Activated CD4-positive, alpha-beta T cell treated with anti-CD3 and anti-CD28 coated beads, Interleukin-10, Interleukin-2, amounts not matched to agents 100 ng/mL and 50 ng/mL, durations not matched to agents 16 hours and 8 hours (primary cell): Measurements from ENCODE around the gene CD79B.
"Not testable (repeated sequence)": the region's sequence is repeated elsewhere in the genome, so short reads cannot be mapped to it uniquely, and the experiment has no call there.

ENCODE experiments used
- DNase-seq: peaks from one replicate; pipeline ENCODE4 v3.0.0-alpha.2; 2020

The CD79B gene

DNA sequence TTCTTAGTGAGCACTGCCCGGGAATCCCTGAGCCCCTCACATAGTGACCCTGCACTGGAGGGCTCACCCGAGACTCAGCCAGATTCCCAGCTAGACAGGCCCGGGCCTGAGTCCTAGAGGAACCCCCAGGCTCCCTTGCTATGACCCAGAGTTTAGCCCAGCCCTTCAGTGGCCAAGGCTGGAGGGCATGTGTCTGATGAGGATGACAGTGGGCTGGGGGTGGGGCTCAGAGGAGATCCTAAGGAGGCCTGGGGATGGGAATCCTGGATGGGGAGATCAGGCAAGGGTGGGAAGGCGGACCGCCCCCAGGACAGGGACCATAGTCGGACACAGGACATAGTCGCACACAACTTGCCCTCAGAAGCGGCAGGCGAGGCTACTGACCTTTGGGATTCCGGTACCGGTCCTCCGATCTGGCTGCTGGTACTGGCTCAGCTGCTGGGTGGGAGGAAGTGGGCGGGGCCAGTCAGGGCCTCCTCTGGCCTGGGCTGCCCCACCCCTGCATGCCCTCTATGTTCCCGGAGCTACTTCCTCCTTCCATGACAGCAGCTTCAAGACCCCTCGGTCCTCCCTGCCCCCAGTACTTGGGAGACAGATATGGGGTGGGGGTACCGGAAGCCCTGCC, 1.1 kb downstream of the CD79B start:
- peak; percentile 71 for DNase-seq

- no peak for DNase-seq
These were observed 2.0 kb downstream of the CD79B start for GRCh38 chr17:63929860-63930766.

DNA sequence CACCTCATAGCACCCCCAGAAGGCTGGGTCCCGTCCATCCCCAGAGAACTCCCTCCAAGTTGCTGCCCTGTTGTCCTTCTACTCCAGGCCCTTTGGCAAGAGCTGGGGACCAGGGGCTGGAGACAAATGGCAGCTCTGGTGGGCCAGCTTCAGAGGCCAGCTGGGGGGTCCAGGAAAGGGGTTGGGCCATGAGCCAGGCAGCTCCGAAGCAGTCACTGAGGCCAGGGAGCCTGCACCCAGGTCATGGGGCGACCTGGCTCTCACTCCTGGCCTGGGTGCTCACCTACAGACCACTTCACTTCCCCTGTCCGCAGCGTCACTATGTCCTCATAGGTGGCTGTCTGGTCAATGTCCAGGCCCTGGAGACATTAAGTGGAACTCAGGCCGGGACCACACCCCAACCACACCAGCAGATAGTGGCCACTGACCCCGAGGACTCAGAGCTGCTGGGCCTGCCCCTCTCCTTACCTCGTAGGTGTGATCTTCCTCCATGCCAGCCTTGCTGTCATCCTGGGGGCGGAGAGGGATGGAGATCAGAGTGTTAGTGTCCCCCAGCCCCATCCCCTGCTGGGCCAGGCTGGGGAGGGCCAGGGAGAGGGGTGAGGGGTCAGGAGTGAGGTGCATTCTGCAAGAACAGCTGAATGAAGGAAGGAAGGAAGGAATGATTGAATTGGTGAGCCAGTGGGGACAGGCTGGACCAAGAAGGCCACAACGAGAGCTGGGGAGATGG, 3.0 kb downstream of the CD79B start:
- no peak for DNase-seq

GRCh38 chr17:63928172-63928666, 3.9 kb downstream of the CD79B start:
- no peak for DNase-seq

- no peak for DNase-seq
These were observed 4.5 kb downstream of the CD79B start for GRCh38 chr17:63927464-63928171.

DNA sequence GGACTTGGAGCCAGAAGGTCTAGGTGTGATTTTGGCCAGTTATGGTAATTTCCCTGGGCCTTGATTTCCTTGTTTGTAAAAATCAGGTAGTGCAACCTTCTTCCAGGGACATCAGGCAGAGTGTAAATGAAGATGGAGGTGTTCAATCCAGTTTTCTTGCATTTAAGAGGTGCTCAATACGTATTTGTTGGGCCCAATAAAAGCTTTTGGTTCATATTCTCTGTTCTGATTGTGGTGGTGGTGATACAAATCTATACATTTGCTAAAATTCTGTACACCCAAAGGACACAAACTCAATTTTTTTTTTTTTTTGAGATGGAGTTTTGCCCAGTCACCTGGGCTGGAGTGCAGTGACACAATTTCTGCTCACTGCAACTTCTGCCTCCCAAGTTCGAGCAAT, 6.0 kb downstream of the CD79B start:
- DNase-seq = no peak

DNA sequence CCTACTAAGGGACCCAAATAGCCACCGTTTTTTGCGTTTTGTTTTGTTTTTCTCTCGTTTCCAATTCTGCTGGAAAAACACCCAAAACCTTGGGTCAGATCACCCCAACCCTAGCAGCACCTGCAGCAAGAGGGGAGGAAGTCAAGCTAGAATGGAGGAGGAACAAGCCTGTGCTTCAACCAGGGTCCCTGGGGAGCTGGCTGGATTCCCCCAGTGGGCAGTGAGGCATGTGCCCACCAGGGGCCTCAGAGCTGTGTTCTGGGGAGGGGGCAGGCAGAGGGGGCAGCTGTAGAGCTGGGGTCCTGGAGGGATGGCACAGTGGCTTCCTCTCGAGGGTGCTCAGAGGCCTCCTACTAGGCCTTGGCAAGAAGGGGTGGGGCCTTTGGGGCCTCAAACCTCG, 6.5 kb downstream of the CD79B start:
- no peak for DNase-seq

GRCh38 chr17:63922402-63922801, 9.7 kb downstream of the CD79B start:
- not testable (repeated sequence) for DNase-seq

- not testable (repeated sequence) for DNase-seq
These were observed 11.4 kb downstream of the CD79B start for GRCh38 chr17:63920779-63921178.

DNA sequence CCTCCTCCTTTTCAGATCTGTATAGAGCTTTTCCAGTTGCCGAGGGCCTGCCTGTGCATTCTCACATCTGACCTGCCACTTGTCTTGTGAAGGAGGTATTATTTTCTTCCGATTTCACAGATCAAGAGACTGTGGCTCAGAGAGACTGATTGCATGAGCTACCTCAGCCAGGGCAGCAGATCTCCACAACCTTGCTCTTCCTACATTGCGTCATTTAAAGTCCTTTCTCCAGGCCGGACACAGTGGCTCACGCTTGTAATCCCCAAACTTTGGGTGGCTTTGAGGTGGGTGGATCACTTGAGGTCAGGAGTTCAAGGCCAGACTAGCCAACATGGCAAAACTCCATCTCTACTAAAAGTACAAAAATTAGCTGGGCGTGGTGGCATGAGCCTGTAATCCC, 12.1 kb downstream of the CD79B start:
- DNase-seq = not testable (repeated sequence)

DNA sequence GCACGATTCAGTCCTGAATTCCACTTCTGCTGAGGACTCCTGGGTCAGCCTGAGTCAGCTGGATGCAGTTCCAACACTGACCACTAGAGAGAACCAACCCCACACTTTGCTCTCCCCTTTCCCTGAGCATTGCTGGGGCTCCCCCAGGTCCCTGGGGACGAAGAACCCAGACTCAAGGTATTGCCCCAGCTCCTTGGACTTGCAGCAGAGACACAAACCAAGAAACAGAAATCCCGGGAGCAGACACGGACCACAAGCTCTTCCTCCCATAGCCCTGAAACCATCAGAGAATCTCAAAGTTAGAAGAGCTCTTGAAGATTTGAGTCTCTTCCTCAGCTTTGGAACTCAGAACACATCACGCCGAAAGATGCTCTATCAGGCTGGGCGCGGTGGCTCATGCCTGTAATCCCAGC, 12.8 kb downstream of the CD79B start:
- peak; percentile 78 for DNase-seq

GRCh38 chr17:63918789-63919305, 13.3 kb downstream of the CD79B start, which contains the start of gene GH1:
TSS of gene GH1 (minus strand) at chr17:63918839. CDS start at chr17:63918776, 63 bp downstream.
- not testable (repeated sequence) for DNase-seq

DNA sequence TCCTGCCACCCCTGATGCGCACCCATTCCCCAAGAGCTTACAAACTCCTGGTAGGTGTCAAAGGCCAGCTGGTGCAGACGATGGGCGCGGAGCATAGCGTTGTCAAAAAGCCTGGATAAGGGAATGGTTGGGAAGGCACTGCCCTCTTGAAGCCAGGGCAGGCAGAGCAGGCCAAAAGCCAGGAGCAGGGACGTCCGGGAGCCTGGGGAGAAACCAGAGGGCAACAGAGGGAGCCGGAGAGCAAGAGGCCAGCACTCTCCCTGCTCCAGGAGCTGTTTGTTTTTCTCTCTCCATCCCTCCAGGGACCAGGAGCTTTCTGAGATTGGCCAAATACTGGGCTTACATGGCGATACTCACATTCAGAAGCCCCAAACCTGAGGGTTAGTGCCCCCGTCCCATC, 13.8 kb downstream of the CD79B start:
- no peak for DNase-seq

DNA sequence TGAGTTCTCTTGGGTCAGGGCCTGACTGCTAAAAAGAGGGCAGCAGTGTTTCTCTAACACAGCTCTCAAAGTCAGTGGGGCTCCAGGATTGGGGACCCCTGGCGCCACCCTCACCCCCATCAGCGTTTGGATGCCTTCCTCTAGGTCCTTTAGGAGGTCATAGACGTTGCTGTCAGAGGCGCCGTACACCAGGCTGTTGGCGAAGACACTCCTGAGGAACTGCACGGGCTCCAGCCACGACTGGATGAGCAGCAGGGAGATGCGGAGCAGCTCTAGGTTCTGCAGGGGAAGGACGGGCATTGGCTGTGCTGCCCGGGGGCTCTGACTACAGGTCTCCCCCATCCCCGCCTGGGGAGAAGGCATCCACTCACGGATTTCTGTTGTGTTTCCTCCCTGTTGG, 14.5 kb downstream of the CD79B start:
- DNase-seq = no peak

DNA sequence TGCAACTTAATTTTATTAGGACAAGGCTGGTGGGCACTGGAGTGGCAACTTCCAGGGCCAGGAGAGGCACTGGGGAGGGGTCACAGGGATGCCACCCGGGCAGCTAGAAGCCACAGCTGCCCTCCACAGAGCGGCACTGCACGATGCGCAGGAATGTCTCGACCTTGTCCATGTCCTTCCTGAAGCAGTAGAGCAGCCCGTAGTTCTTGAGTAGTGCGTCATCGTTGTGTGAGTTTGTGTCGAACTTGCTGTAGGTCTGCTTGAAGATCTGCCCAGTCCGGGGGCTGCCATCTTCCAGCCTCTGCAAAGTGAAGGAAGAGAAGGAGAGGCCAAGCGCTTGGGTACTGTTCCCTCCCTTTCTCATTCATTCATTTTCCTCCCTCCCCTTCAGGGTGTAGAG, 14.9 kb downstream of the CD79B start:
- DNase-seq = not testable (repeated sequence)

DNA sequence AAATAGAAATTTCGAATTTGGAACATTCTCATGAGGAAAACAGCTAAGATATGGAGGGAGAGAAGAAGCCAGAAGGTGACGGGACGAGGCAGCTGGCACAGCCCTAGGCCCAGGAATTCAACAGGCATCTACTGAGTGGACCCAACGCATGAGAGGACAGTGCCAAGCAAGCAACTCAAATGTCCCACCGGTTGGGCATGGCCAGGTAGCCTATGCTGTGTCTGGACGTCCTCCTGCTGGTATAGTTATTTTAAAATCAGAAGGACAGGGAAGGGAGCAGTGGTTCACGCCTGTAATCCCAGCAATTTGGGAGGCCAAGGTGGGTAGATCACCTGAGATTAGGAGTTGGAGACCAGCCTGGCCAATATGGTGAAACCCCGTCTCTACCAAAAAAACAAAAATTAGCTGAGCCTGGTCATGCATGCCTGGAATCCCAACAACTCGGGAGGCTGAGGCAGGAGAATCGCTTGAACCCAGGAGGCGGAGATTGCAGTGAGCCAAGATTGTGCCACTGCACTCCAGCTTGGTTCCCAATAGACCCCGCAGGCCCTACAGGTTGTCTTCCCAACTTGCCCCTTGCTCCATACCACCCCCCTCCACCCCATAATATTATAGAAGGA, 15.5 kb downstream of the CD79B start:
- DNase-seq = no peak

GRCh38 chr17:63915753-63916152, 16.4 kb downstream of the CD79B start:
- DNase-seq = not testable (repeated sequence)

- no peak for DNase-seq
These were observed 17.7 kb downstream of the CD79B start for GRCh38 chr17:63914471-63914870.

DNA sequence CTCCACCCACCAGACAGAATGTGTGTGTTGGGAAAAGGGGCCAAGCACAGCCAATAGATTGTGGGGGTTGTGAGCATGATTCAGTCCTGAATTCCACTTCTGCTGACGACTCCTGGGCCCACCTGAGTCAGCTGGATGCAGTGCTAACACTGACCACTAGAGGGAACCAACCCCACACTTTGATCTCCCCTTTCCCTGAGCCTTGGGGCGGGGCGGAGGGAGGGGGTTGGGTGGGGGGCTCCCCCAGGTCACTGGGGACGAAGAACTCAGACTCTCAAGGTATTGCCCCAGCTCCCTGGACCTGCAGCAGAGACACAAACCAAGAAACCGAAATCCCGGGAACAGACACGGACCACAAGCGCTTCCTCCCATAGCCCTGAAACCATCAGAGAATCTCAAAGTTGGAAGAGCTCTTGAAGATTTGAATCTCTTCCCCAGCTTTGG, 20.5 kb downstream of the CD79B start:
- peak; percentile 59 for DNase-seq

GRCh38 chr17:63911041-63911635, 21.0 kb downstream of the CD79B start, which contains the start of gene CSHL1:
TSS of gene CSHL1 (minus strand) at chr17:63911258. CDS start at chr17:63911196, 62 bp downstream.
- no peak for DNase-seq

DNA sequence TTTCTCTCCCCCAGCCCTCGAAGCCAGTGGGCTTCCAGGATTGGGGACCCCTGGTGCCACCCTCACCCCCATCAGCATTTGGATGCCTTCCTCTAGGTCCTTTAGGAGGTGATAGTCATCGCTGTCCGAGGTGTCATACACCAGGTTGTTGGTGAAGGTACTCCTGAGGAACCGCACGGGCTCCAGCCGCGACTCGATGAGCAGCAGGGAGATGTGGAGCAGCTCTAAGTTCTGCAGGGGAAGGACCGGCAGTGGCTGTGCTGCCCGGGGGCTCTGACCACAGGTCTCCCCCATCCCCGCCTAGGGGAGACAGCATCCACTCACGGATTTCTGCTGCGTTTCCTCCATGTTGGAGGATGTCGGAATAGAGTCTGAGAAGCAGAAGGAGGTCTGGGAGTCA, 22.0 kb downstream of the CD79B start:
- DNase-seq = no peak
